PC-3 (cell line): ENCODE results near the gene MAMDC2.

Experiments used
- CTCF ChIP-seq: fragments of 300-600 bp; sonication (generic); conservative IDR thresholded peaks from 2 replicates; pipeline ENCODE4 v1.5.1; 2017; ENCODE audit warnings: antibody characterized with exemption, low read depth, mild to moderate bottlenecking, low read length
- EZH2 ChIP-seq: fragments of 300-600 bp; sonication (generic); IDR thresholded peaks from one replicate; pipeline ENCODE4 v1.6.1; 2017; ENCODE audit warnings: antibody characterized with exemption, mild to moderate bottlenecking, low read length; ENCODE audit not compliant: unreplicated experiment

GRCh38 chr9:70121818-70122436 lies 78.3 kb downstream of the MAMDC2 start:
- no peak for TF ChIP-seq CTCF
- no peak for TF ChIP-seq EZH2
